Measurements from ENCODE around the gene PRPF39.

PRPF39 gene

DNA sequence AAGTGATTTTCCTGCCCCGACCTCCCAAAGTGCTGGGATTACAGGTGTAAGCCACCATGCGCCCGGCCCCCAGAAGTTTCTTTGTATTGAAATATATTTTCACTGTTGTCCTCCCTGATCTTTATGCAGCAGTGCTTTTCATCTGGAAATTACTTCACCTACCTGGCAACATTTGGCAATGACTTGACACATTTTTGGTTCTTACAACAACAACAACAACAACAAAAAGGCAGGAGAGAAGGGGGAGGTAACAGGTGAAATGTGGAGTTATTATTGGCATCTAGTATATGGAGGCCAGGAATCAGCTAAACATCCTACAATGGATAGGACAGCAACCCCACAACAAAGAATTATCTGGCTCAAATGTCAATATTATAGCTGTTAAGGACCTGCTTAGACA is 65.7 kb downstream of the PRPF39 start:
- ATAC-seq, result no peak
- TF ChIP-seq CREB5 (CRISPR knock-in tag; IDR thresholded peaks at IDR 0.05; ENCODE audit: low read depth), result no peak

- no peak for ATAC-seq
- no peak for TF ChIP-seq OSR1 (CRISPR knock-in tag; IDR thresholded peaks at IDR 0.05)
Measured at GRCh38 chr14:45150386-45150890, 66.5 kb downstream of the PRPF39 start.

GRCh38 chr14:45156067-45156466 is 72.2 kb downstream of the PRPF39 start:
- ATAC-seq, result no peak

More at GRCh38 chr14:45156067-45156466, 72.2 kb downstream of the PRPF39 start:
- TF ChIP-seq ESRRG (CRISPR knock-in tag; IDR thresholded peaks at IDR 0.05) (no peak), ZNF8 (CRISPR knock-in tag; IDR thresholded peaks at IDR 0.05) (no peak), ISL1 (CRISPR knock-in tag; IDR thresholded peaks at IDR 0.05) (no peak), TSHZ2 (CRISPR knock-in tag; IDR thresholded peaks at IDR 0.05) (no peak), ZC3H10 (CRISPR knock-in tag; IDR thresholded peaks at IDR 0.05) (no peak), OSR1 (CRISPR knock-in tag; IDR thresholded peaks at IDR 0.05) (no peak), TOX (CRISPR knock-in tag; IDR thresholded peaks at IDR 0.05; ENCODE audit: borderline replicate concordance) (no peak), BACH2 (CRISPR knock-in tag; IDR thresholded peaks at IDR 0.05; ENCODE audit: borderline replicate concordance) (no peak), GLIS3 (CRISPR knock-in tag; IDR thresholded peaks at IDR 0.05) (no peak), PPARA (CRISPR knock-in tag; IDR thresholded peaks at IDR 0.05; ENCODE audit: borderline replicate concordance) (no peak), CSDC2 (CRISPR knock-in tag; IDR thresholded peaks at IDR 0.05) (no peak), RARB (CRISPR knock-in tag; IDR thresholded peaks at IDR 0.05) (no peak), ZNF565 (CRISPR knock-in tag; conservative IDR thresholded peaks at IDR 0.05; ENCODE audit: low read depth) (no peak), SNAI2 (CRISPR knock-in tag; IDR thresholded peaks at IDR 0.05) (no peak)
- TF ChIP-seq, protein P1, sequence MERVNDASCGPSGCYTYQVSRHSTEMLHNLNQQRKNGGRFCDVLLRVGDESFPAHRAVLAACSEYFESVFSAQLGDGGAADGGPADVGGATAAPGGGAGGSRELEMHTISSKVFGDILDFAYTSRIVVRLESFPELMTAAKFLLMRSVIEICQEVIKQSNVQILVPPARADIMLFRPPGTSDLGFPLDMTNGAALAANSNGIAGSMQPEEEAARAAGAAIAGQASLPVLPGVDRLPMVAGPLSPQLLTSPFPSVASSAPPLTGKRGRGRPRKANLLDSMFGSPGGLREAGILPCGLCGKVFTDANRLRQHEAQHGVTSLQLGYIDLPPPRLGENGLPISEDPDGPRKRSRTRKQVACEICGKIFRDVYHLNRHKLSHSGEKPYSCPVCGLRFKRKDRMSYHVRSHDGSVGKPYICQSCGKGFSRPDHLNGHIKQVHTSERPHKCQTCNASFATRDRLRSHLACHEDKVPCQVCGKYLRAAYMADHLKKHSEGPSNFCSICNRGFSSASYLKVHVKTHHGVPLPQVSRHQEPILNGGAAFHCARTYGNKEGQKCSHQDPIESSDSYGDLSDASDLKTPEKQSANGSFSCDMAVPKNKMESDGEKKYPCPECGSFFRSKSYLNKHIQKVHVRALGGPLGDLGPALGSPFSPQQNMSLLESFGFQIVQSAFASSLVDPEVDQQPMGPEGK (CRISPR knock-in tag; IDR thresholded peaks at IDR 0.05; ENCODE audit: borderline replicate concordance), result no peak
- TF ChIP-seq, protein P2, sequence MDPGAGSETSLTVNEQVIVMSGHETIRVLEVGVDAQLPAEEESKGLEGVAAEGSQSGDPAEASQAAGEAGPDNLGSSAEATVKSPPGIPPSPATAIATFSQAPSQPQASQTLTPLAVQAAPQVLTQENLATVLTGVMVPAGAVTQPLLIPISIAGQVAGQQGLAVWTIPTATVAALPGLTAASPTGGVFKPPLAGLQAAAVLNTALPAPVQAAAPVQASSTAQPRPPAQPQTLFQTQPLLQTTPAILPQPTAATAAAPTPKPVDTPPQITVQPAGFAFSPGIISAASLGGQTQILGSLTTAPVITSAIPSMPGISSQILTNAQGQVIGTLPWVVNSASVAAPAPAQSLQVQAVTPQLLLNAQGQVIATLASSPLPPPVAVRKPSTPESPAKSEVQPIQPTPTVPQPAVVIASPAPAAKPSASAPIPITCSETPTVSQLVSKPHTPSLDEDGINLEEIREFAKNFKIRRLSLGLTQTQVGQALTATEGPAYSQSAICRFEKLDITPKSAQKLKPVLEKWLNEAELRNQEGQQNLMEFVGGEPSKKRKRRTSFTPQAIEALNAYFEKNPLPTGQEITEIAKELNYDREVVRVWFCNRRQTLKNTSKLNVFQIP (CRISPR knock-in tag; IDR thresholded peaks at IDR 0.05; ENCODE audit: borderline replicate concordance, low read depth), result no peak
- TF ChIP-seq, protein P3, sequence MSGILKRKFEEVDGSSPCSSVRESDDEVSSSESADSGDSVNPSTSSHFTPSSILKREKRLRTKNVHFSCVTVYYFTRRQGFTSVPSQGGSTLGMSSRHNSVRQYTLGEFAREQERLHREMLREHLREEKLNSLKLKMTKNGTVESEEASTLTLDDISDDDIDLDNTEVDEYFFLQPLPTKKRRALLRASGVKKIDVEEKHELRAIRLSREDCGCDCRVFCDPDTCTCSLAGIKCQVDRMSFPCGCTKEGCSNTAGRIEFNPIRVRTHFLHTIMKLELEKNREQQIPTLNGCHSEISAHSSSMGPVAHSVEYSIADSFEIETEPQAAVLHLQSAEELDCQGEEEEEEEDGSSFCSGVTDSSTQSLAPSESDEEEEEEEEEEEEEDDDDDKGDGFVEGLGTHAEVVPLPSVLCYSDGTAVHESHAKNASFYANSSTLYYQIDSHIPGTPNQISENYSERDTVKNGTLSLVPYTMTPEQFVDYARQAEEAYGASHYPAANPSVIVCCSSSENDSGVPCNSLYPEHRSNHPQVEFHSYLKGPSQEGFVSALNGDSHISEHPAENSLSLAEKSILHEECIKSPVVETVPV (CRISPR knock-in tag; IDR thresholded peaks at IDR 0.05), result no peak

Measured in SK-N-SH treated with all-trans-retinoic acid at 6 μM for 48 hours (cell line).